WTC11 (cell line): ENCODE results near the gene FOXD1.

Experiments
- CTCF ChIP-seq: fragments of 200-600 bp; IDR thresholded peaks from 2 replicates; pipeline ENCODE4 v1.8.0; 2022; ENCODE audit warnings: antibody characterized with exemption
- E2F5 ChIP-seq: sonication (generic); formaldehyde crosslinking; IDR thresholded peaks from 2 replicates; pipeline ENCODE4 v1.8.1; 2022; ENCODE audit warnings: mild to moderate bottlenecking, moderate library complexity, missing genetic modification reagents
- ETV6 ChIP-seq: sonication (generic); formaldehyde crosslinking; IDR thresholded peaks from 2 replicates; pipeline ENCODE4 v1.8.1; 2022; ENCODE audit warnings: mild to moderate bottlenecking, missing genetic modification reagents
- JUN ChIP-seq: sonication (generic); formaldehyde crosslinking; IDR thresholded peaks from 2 replicates; pipeline ENCODE4 v1.8.0; 2023; ENCODE audit warnings: mild to moderate bottlenecking, missing genetic modification reagents
- NFYB ChIP-seq: sonication (generic); formaldehyde crosslinking; conservative IDR thresholded peaks from 2 replicates; pipeline ENCODE4 v1.8.0; 2022; ENCODE audit warnings: low read depth, missing genetic modification reagents
- ZNF317 ChIP-seq: sonication (generic); formaldehyde crosslinking; IDR thresholded peaks from 2 replicates; pipeline ENCODE4 v1.8.1; 2023; ENCODE audit warnings: low read depth, mild to moderate bottlenecking, moderate library complexity, missing genetic modification reagents, borderline replicate concordance
- ZSCAN18 ChIP-seq: fragments of 250-450 bp; sonication (Bioruptor Pico); IDR thresholded peaks from 2 replicates; pipeline ENCODE4 v2.1.2; 2022; ENCODE audit warnings: mild to moderate bottlenecking, moderate library complexity
- TF ChIP-seq, protein P1 (sequence below): sonication (generic); formaldehyde crosslinking; IDR thresholded peaks from 2 replicates; pipeline ENCODE4 v1.8.1; 2022; ENCODE audit warnings: low read depth, mild to moderate bottlenecking, moderate library complexity, missing genetic modification reagents, borderline replicate concordance
- TF ChIP-seq, protein P2 (sequence below): sonication (generic); formaldehyde crosslinking; IDR thresholded peaks from 2 replicates; pipeline ENCODE4 v1.8.1; 2023; ENCODE audit warnings: mild to moderate bottlenecking, moderate library complexity, missing genetic modification reagents
- TF ChIP-seq, protein P3 (sequence below): sonication (generic); formaldehyde crosslinking; conservative IDR thresholded peaks from 2 replicates; pipeline ENCODE4 v1.8.1; 2022; ENCODE audit warnings: mild to moderate bottlenecking, missing genetic modification reagents

- TF ChIP-seq JUN (CRISPR knock-in tag) (no peak), CTCF (no peak), ETV6 (CRISPR knock-in tag) (no peak), NFYB (CRISPR knock-in tag) (no peak), ZSCAN18 (no peak), E2F5 (CRISPR knock-in tag) (no peak), ZNF317 (CRISPR knock-in tag) (no peak)
- TF ChIP-seq, protein P1, sequence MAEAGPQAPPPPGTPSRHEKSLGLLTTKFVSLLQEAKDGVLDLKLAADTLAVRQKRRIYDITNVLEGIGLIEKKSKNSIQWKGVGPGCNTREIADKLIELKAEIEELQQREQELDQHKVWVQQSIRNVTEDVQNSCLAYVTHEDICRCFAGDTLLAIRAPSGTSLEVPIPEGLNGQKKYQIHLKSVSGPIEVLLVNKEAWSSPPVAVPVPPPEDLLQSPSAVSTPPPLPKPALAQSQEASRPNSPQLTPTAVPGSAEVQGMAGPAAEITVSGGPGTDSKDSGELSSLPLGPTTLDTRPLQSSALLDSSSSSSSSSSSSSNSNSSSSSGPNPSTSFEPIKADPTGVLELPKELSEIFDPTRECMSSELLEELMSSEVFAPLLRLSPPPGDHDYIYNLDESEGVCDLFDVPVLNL: no peak
- TF ChIP-seq, protein P2, sequence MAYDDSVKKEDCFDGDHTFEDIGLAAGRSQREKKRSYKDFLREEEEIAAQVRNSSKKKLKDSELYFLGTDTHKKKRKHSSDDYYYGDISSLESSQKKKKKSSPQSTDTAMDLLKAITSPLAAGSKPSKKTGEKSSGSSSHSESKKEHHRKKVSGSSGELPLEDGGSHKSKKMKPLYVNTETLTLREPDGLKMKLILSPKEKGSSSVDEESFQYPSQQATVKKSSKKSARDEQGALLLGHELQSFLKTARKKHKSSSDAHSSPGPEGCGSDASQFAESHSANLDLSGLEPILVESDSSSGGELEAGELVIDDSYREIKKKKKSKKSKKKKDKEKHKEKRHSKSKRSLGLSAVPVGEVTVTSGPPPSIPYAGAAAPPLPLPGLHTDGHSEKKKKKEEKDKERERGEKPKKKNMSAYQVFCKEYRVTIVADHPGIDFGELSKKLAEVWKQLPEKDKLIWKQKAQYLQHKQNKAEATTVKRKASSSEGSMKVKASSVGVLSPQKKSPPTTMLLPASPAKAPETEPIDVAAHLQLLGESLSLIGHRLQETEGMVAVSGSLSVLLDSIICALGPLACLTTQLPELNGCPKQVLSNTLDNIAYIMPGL: no peak
- TF ChIP-seq, protein P3, sequence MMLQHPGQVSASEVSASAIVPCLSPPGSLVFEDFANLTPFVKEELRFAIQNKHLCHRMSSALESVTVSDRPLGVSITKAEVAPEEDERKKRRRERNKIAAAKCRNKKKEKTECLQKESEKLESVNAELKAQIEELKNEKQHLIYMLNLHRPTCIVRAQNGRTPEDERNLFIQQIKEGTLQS (CRISPR knock-in tag): no peak
These were observed 15.6 kb upstream of the FOXD1 start for GRCh38 chr5:73464016-73464745.
